Stomach (tissue), 4 donors: ENCODE data around the gene CENPC.

ENCODE experiments used
- CTCF ChIP-seq, 7 experiments: fragments of 450-650 bp in 4 of 7; fragments of 200-600 bp in 3 of 7; sonication (generic) in 3 of 7; IDR thresholded peaks; one replicate each; pipeline ENCODE4 v1.5.1; 2016 to 2019; ENCODE audit warnings: antibody characterized with exemption in 7 of 7, control low read depth in 2 of 7, mild to moderate bottlenecking in 1 of 7
- POLR2AphosphoS5 ChIP-seq, 3 donors: sonication (generic); formaldehyde crosslinking; IDR thresholded peaks; one replicate each; pipeline ENCODE4 v1.6.1; 2016; ENCODE audit warnings: antibody characterized with exemption in 3 of 3

GRCh38 chr4:67459164-67459563 lies 86.1 kb downstream of the CENPC start:
- TF ChIP-seq CTCF (IDR thresholded peaks at IDR 0.05), result no peak
- no peak for TF ChIP-seq POLR2AphosphoS5 (IDR thresholded peaks at IDR 0.05)
